GM21717 (cell line): ENCODE results near the gene PLK4.
"Not testable (repeated sequence)": the region's sequence is repeated elsewhere in the genome, so short reads cannot be mapped to it uniquely, and the experiment has no call there.

Experiments used
- ATAC-seq: cut with Tn5 transposase; IDR thresholded peaks from one replicate; pipeline ENCODE4 v1.9.1; 2021; ENCODE audit warnings: mild to moderate bottlenecking, moderate library complexity; ENCODE audit not compliant: unreplicated experiment

PLK4 gene

GRCh38 chr4:127899682-127900081 lies 19.0 kb downstream of the PLK4 start:
- not testable (repeated sequence) for ATAC-seq

- ATAC-seq = no peak
Observed at GRCh38 chr4:127905029-127905428, 24.3 kb downstream of the PLK4 start.

- ATAC-seq = no peak
Observed at GRCh38 chr4:127916512-127916911, 35.8 kb downstream of the PLK4 start.

- no peak for ATAC-seq
Observed at GRCh38 chr4:127917151-127917550, 36.5 kb downstream of the PLK4 start.

- no peak for ATAC-seq
Observed at GRCh38 chr4:127920521-127920920, 39.8 kb downstream of the PLK4 start.

GRCh38 chr4:127922226-127922625 lies 41.5 kb downstream of the PLK4 start:
- no peak for ATAC-seq

GRCh38 chr4:127925720-127926119 lies 45.0 kb downstream of the PLK4 start:
- not testable (repeated sequence) for ATAC-seq

- no peak for ATAC-seq
Observed at GRCh38 chr4:127930175-127930574, 49.5 kb downstream of the PLK4 start.

GRCh38 chr4:127931836-127932235 lies 51.1 kb downstream of the PLK4 start:
- not testable (repeated sequence) for ATAC-seq

GRCh38 chr4:127936974-127937373 lies 56.3 kb downstream of the PLK4 start:
- ATAC-seq = no peak
